Liver (tissue), 9 donors: ENCODE data around the gene WDR49. TPM values are rescaled to one million over a fixed set of nuclear protein-coding genes. Genes with fewer than 3 reads are reported as not detected.

Source experiments
- DNase-seq: peaks from one replicate; pipeline ENCODE4 v3.0.0-alpha.2; 2017; ENCODE audit warnings: low spot score
- H3K27ac ChIP-seq, 2 donors: one replicate each; pipeline ENCODE4 v1.7.0; 2013; ENCODE audit warnings: inconsistent platforms in 2 of 2, low read length in 2 of 2, control low read depth in 1 of 2, low read depth in 1 of 2, mild to moderate bottlenecking in 1 of 2
- H3K27me3 ChIP-seq, 4 donors: one replicate each; pipeline versions ENCODE4 v1.6.1 to v1.7.0; 2013; ENCODE audit warnings: low read length in 3 of 4, inconsistent platforms in 1 of 4, mild to moderate bottlenecking in 1 of 4, moderate library complexity in 1 of 4; ENCODE audit not compliant: control insufficient read depth in 4 of 4, insufficient read depth in 4 of 4
- H3K36me3 ChIP-seq, 4 donors: one replicate each; pipeline versions ENCODE4 v1.6.1 to v1.7.0; 2013; ENCODE audit warnings: low read length in 3 of 4, mild to moderate bottlenecking in 3 of 4, low read depth in 1 of 4, moderate library complexity in 1 of 4; ENCODE audit not compliant: control insufficient read depth in 4 of 4, insufficient read depth in 3 of 4
- H3K4me1 ChIP-seq, 4 donors: one replicate each; pipeline versions ENCODE4 v1.6.1 to v1.7.0; 2013; ENCODE audit warnings: low read length in 3 of 4, mild to moderate bottlenecking in 3 of 4, moderate library complexity in 1 of 4; ENCODE audit not compliant: control insufficient read depth in 4 of 4, insufficient read depth in 4 of 4
- H3K4me3 ChIP-seq, 3 donors: one replicate each; pipeline versions ENCODE4 v1.6.1 to v1.7.0; 2013; ENCODE audit warnings: low read length in 3 of 3, control low read depth in 1 of 3, low read depth in 1 of 3, mild to moderate bottlenecking in 1 of 3
- H3K9ac ChIP-seq, 2 donors: one replicate each; pipeline ENCODE4 v1.7.0; 2013; ENCODE audit warnings: low read length in 2 of 2, mild to moderate bottlenecking in 2 of 2, moderate library complexity in 2 of 2, control low read depth in 1 of 2, low read depth in 1 of 2
- H3K9me3 ChIP-seq, 4 donors: one replicate each; pipeline versions ENCODE4 v1.6.1 to v1.7.0; 2013; ENCODE audit warnings: low read length in 3 of 4; ENCODE audit not compliant: control insufficient read depth in 4 of 4
- EGR1 ChIP-seq, 2 donors: IDR thresholded peaks; 2 replicates each; pipeline ENCODE4 v1.6.1; 2016 to 2018; ENCODE audit warnings: antibody characterized with exemption in 2 of 2, low read depth in 2 of 2
- FOXA1 ChIP-seq: IDR thresholded peaks from 2 replicates; pipeline ENCODE4 v1.6.1; 2016; ENCODE audit warnings: antibody characterized with exemption
- FOXA2 ChIP-seq: IDR thresholded peaks from 2 replicates; pipeline ENCODE4 v1.6.1; 2016; ENCODE audit warnings: antibody characterized with exemption
- GABPA ChIP-seq, 2 donors: IDR thresholded peaks in 1 of 2; conservative IDR thresholded peaks in 1 of 2; 2 replicates each; pipeline ENCODE4 v1.6.1; 2016; ENCODE audit warnings: antibody characterized with exemption in 2 of 2, mild to moderate bottlenecking in 1 of 2, moderate library complexity in 1 of 2
- HNF4G ChIP-seq: IDR thresholded peaks from 2 replicates; pipeline ENCODE4 v1.6.1; 2016; ENCODE audit warnings: antibody characterized with exemption
- NR2F2 ChIP-seq: IDR thresholded peaks from 2 replicates; pipeline ENCODE4 v1.6.1; 2016; ENCODE audit warnings: antibody characterized with exemption
- RAD21 ChIP-seq, 2 donors: IDR thresholded peaks; 2 replicates each; pipeline ENCODE4 v1.6.1; 2016; ENCODE audit warnings: antibody characterized with exemption in 2 of 2, mild to moderate bottlenecking in 2 of 2
- RXRA ChIP-seq, 2 donors: IDR thresholded peaks; 2 replicates each; pipeline ENCODE4 v1.6.1; 2017 to 2018; ENCODE audit warnings: antibody characterized with exemption in 2 of 2, mild to moderate bottlenecking in 1 of 2
- TAF1 ChIP-seq: conservative IDR thresholded peaks from 2 replicates; pipeline ENCODE4 v1.6.1; 2016; ENCODE audit warnings: antibody characterized with exemption, mild to moderate bottlenecking
- YY1 ChIP-seq: IDR thresholded peaks from 2 replicates; pipeline ENCODE4 v1.6.1; 2016; ENCODE audit warnings: antibody characterized with exemption, mild to moderate bottlenecking
- WGBS: extraction: QIAGEN DNeasy Blood & Tissue Kit; methylation state at CpG from one replicate; pipeline ENCODE4 v1.1.7; 2013; 5-methylcytosine and 5-hydroxymethylcytosine counted together
- polyA plus RNA-seq, 2 donors: library from polyadenylated mRNA; stranded (reverse) in 1 of 2; unstranded in 1 of 2; fragments of 200-250 nt in 1 of 2; fragments of >200 nt in 1 of 2; fragmentation: Nextera tagmentation in 1 of 2; extraction: Ambion mirVana in 1 of 2; gene quantifications; one replicate each; pipeline versions ENCODE4 v1.2.1 to v1.2.3, GENCODE V29; 2013 to 2015
- total RNA-seq, 2 donors: library from RNA; depleted of rRNA; stranded (reverse); fragments of >200 nt; gene quantifications; one replicate each; pipeline ENCODE4 v1.2.3, GENCODE V29; 2014
- TF ChIP-seq, protein P1 (sequence below): IDR thresholded peaks from 2 replicates; pipeline ENCODE4 v1.6.1; 2016; ENCODE audit warnings: antibody characterized with exemption
- TF ChIP-seq, protein P2 (sequence below): IDR thresholded peaks from 2 replicates; pipeline ENCODE4 v1.6.1; 2016; ENCODE audit warnings: antibody characterized with exemption, mild to moderate bottlenecking
- TF ChIP-seq, protein P3 (sequence below): IDR thresholded peaks from 2 replicates; pipeline ENCODE4 v1.6.1; 2016; ENCODE audit warnings: antibody characterized with exemption
- donor health status: healthy.
- donor health status: healthy.
- donor health status: healthy.
- donor health status: healthy.
- donor health status: healthy.

WDR49 gene
- total and polyA plus RNA-seq, 4 donors = 0.23 to 0.42 TPM; not detected in 2

DNA sequence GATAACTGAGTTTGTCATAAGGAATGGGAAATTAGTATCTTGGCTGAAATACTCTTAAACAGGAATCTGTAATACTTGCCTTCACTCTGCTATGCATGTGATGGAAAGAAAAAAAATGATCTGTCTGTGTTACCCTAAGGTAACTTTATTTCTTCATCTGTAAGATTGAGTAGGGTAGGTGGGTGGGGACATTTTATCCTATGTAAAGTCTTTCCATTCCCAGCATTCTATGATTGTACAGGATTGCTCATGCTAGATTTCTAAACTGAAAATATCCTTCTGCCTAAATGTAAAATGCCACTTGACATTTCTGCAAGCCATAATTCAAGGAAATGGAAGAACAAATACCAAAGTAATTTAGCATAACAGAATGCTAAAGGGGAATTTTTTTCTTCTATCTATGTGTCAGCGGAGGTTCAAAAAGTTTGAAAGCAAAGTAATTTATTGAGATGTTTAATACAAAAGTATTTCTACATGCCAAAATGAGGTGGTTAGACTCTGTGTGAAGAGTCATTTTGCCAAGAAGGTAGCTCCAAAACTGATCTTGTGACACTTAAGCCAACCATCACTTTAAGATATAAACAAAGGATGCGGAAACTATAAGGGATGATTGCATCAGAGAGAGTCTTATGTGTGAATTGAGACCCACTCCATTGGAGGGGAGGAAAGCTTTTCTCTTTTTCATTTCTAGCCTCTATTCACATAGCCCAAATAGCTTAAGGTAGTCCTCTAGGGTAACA is 133.3 kb downstream of the WDR49 start:
- TF ChIP-seq HNF4G (no peak), GABPA (IDR thresholded peaks at IDR 0.05 in 1 of 2, conservative IDR thresholded peaks at IDR 0.05 in 1 of 2) (no peak), EGR1 (IDR thresholded peaks at IDR 0.05; ENCODE audit: low read depth in 2 of 2) (no peak), FOXA2 (no peak)
- TF ChIP-seq, protein P1, sequence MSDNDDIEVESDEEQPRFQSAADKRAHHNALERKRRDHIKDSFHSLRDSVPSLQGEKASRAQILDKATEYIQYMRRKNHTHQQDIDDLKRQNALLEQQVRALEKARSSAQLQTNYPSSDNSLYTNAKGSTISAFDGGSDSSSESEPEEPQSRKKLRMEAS = no peak
- Histone ChIP-seq H3K36me3 (no peaks in the 10 kb centered on the region), H3K27ac (no peak overlapping the region), H3K9ac (no peak overlapping the region), H3K27me3 (no peaks in the 10 kb centered on the region), H3K4me3 (no peak overlapping the region), H3K9me3 (no peaks in the 10 kb centered on the region), H3K4me1 (no peaks in the 10 kb centered on the region)
- WGBS = 87% methylated on average over 2 of the region's 2 CpGs
- DNase-seq = no peak

DNA sequence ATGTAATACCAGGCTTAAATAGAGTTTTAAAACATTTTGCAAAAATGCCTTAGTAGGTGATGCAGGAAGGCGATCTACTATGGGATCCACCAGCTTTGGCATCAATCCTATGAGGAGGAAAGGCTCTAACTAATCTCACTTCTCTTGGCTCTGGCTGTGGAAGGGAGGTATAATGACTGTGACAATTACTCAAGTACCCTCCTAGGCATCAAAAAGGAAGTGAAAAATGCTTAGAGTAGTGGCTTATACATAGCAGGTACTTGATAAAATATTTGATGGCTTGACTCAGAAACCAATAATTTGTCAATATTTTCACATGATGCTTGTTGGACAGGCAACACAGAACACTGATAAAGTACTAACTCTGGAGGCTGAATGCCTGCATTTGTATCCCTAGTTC is 145.8 kb downstream of the WDR49 start:
- no peak for DNase-seq
- Histone ChIP-seq H3K27me3 (no peaks in the 10 kb centered on the region), H3K27ac (no peak overlapping the region), H3K9ac (no peak overlapping the region), H3K36me3 (no peaks in the 10 kb centered on the region), H3K9me3 (no peaks in the 10 kb centered on the region), H3K4me1 (no peaks in the 10 kb centered on the region), H3K4me3 (no peak overlapping the region)
- 96% methylated on average over 1 of the region's 1 CpG for WGBS
- TF ChIP-seq GABPA (IDR thresholded peaks at IDR 0.05 in 1 of 2, conservative IDR thresholded peaks at IDR 0.05 in 1 of 2) = no peak
- TF ChIP-seq FOXA1 = no peak
- no peak for TF ChIP-seq EGR1 (IDR thresholded peaks at IDR 0.05; ENCODE audit: low read depth in 2 of 2)
- no peak for TF ChIP-seq NR2F2
- no peak for TF ChIP-seq HNF4G
- TF ChIP-seq RXRA (IDR thresholded peaks at IDR 0.05) = no peak
- no peak for TF ChIP-seq TAF1
- TF ChIP-seq RAD21 (IDR thresholded peaks at IDR 0.05) = no peak
- TF ChIP-seq, protein P2, sequence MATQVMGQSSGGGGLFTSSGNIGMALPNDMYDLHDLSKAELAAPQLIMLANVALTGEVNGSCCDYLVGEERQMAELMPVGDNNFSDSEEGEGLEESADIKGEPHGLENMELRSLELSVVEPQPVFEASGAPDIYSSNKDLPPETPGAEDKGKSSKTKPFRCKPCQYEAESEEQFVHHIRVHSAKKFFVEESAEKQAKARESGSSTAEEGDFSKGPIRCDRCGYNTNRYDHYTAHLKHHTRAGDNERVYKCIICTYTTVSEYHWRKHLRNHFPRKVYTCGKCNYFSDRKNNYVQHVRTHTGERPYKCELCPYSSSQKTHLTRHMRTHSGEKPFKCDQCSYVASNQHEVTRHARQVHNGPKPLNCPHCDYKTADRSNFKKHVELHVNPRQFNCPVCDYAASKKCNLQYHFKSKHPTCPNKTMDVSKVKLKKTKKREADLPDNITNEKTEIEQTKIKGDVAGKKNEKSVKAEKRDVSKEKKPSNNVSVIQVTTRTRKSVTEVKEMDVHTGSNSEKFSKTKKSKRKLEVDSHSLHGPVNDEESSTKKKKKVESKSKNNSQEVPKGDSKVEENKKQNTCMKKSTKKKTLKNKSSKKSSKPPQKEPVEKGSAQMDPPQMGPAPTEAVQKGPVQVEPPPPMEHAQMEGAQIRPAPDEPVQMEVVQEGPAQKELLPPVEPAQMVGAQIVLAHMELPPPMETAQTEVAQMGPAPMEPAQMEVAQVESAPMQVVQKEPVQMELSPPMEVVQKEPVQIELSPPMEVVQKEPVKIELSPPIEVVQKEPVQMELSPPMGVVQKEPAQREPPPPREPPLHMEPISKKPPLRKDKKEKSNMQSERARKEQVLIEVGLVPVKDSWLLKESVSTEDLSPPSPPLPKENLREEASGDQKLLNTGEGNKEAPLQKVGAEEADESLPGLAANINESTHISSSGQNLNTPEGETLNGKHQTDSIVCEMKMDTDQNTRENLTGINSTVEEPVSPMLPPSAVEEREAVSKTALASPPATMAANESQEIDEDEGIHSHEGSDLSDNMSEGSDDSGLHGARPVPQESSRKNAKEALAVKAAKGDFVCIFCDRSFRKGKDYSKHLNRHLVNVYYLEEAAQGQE = no peak
- TF ChIP-seq FOXA2 = no peak
- TF ChIP-seq, protein P3, sequence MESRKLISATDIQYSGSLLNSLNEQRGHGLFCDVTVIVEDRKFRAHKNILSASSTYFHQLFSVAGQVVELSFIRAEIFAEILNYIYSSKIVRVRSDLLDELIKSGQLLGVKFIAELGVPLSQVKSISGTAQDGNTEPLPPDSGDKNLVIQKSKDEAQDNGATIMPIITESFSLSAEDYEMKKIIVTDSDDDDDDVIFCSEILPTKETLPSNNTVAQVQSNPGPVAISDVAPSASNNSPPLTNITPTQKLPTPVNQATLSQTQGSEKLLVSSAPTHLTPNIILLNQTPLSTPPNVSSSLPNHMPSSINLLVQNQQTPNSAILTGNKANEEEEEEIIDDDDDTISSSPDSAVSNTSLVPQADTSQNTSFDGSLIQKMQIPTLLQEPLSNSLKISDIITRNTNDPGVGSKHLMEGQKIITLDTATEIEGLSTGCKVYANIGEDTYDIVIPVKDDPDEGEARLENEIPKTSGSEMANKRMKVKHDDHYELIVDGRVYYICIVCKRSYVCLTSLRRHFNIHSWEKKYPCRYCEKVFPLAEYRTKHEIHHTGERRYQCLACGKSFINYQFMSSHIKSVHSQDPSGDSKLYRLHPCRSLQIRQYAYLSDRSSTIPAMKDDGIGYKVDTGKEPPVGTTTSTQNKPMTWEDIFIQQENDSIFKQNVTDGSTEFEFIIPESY = no peak
- no peak for TF ChIP-seq YY1
